Measurements from ENCODE around the gene SMAD5. TPM values are rescaled to one million over a fixed set of nuclear protein-coding genes. Genes with fewer than 3 reads are reported as not detected.
A peak's percentile ranks its signal among the peaks of the same experiment; 100 is the strongest.

SMAD5 gene
- total and polyA plus RNA-seq, 2 of the 8 experiments (the other 6 are each of a cell fraction or from before 2014, with no cell fraction given) = 30.2 to 60.5 TPM

- Histone ChIP-seq H3K79me2 (ENCODE audit: control insufficient read depth in 1 of 2, insufficient read depth in 2 of 2, low read length in 2 of 2) (no peaks in the 10 kb centered on the region), H3K4me3 (ENCODE audit: extremely low read depth in 1 of 4, insufficient read depth in 2 of 4, low read depth in 3 of 4, low read length in 4 of 4) (no peak overlapping the region), H2BK120ac (replicated peaks; ENCODE audit: low read depth, low read length) (no peak overlapping the region), H3K4me2 (ENCODE audit: insufficient read depth in 1 of 2, low read depth in 2 of 2, low read length in 2 of 2) (no peak overlapping the region), H3K14ac (ENCODE audit: insufficient read length) (no peak overlapping the region), H4K5ac (ENCODE audit: insufficient read length, low read depth, low read length) (no peak overlapping the region), H3K9me3 (ENCODE audit: insufficient read depth in 2 of 2, low read depth in 1 of 2, low read length in 1 of 2) (no peaks in the 10 kb centered on the region), H2BK20ac (ENCODE audit: low read length) (no peak overlapping the region), H3K4me1 (replicated peaks in 1 of 4; ENCODE audit: control insufficient read depth in 3 of 4, insufficient read depth in 4 of 4, low read length in 3 of 4) (no peaks in the 10 kb centered on the region), H4K91ac (replicated peaks; ENCODE audit: insufficient read length, low read length) (no peak overlapping the region), H3K4ac (replicated peaks; ENCODE audit: insufficient read length, low read depth, low read length) (no peak overlapping the region), H3K27ac (ENCODE audit: low read depth, low read length) (no peak overlapping the region), H3K18ac (ENCODE audit: extremely low read depth, low read length) (no peak overlapping the region), H2BK5ac (ENCODE audit: low read depth, low read length) (no peak overlapping the region), H2AK5ac (ENCODE audit: low read depth, low read length) (no peak overlapping the region), H3K23ac (ENCODE audit: insufficient read length) (no peak overlapping the region), H3K79me1 (ENCODE audit: low read depth, low read length) (no peaks in the 10 kb centered on the region), H3K9ac (replicated peaks in 1 of 4; ENCODE audit: extremely low read depth in 1 of 4, low read depth in 3 of 4, low read length in 3 of 4) (no peak overlapping the region; a peak in 1 of 7 replicates), H2BK12ac (ENCODE audit: low read depth, low read length) (no peak overlapping the region), H3K23me2 (ENCODE audit: low read depth, low read length) (no peaks in the 10 kb centered on the region), H2BK15ac (ENCODE audit: low read length) (no peak overlapping the region), H2AFZ (ENCODE audit: low read length) (no peak overlapping the region), H3K27me3 (replicated peaks in 1 of 4; ENCODE audit: control insufficient read depth in 3 of 4, extremely low read depth in 1 of 4, insufficient read depth in 3 of 4, low read length in 3 of 4) (no peaks in the 10 kb centered on the region), H4K8ac (ENCODE audit: extremely low read depth, insufficient read depth, low read length) (no peak overlapping the region), H3K36me3 (ENCODE audit: control insufficient read depth in 2 of 4, insufficient read depth in 4 of 4, low read length in 3 of 4) (no peaks in the 10 kb centered on the region), H3K56ac (replicated peaks; ENCODE audit: insufficient read length, low read depth, low read length) (no peak overlapping the region), H4K20me1 (replicated peaks in 1 of 2; ENCODE audit: control insufficient read depth in 1 of 2, insufficient read depth in 2 of 2, low read length in 2 of 2) (no peaks in the 10 kb centered on the region)
- WGBS, 2 experiments (ENCODE audit: extremely low coverage in 1 of 2, insufficient coverage in 1 of 2, insufficient read length in 1 of 2, insufficient replicate concordance in 2 of 2, low coverage in 1 of 2, low lambda C conversion rate in 2 of 2, missing lambda C conversion rate in 1 of 2) = 91% methylated on average over 16 of the region's 16 CpGs; no CpG with 5 or more reads in 1 of the 2 experiments
- DNase-seq (ENCODE audit: low read depth in 1 of 2, low spot score in 2 of 2) (peak in 1 of 2 experiments; percentile 32), FAIRE-seq (no peak)
- CTCF ChIA-PET (ENCODE audit: partially characterized antibody) = interaction anchor here (1.0 to 1.3 kb wide), 2 partner anchors 123 to 204 kb away, joined by 3 read pairs; no protein-coding TSS in a partner anchor
- POLR2A ChIA-PET (ENCODE audit: partially characterized antibody) = no interaction called here
- TF ChIP-seq RAD21 (IDR thresholded peaks at IDR 0.05 in 1 of 2, conservative IDR thresholded peaks at IDR 0.05 in 1 of 2; ENCODE audit: low read depth in 2 of 2, low read length in 2 of 2) (no peak), SP4 (IDR thresholded peaks at IDR 0.05; ENCODE audit: low read length) (no peak), NANOG (IDR thresholded peaks at IDR 0.05; ENCODE audit: insufficient read depth, low read depth, low read length, poor library complexity, severe bottlenecking) (no peak), EP300 (IDR thresholded peaks at IDR 0.05; ENCODE audit: borderline replicate concordance in 1 of 2, low read depth in 2 of 2, low read length in 2 of 2) (no peak), KDM4A (IDR thresholded peaks at IDR 0.05; ENCODE audit: low read depth, low read length, severe bottlenecking) (no peak), NRF1 (IDR thresholded peaks at IDR 0.05; ENCODE audit: low read depth, low read length) (no peak), SP1 (IDR thresholded peaks at IDR 0.05; ENCODE audit: low read depth, low read length) (no peak), FOSL1 (IDR thresholded peaks at IDR 0.05; ENCODE audit: insufficient read depth, low read depth, low read length) (no peak), ZNF274 (IDR thresholded peaks at IDR 0.05; ENCODE audit: borderline replicate concordance, extremely low read depth, low read length) (no peak), TCF12 (IDR thresholded peaks at IDR 0.05; ENCODE audit: low read depth, low read length) (no peak), TAF1 (IDR thresholded peaks at IDR 0.05; ENCODE audit: low read depth, low read length) (no peak), SUZ12 (IDR thresholded peaks at IDR 0.05; ENCODE audit: low read length) (no peak)
Observed at GRCh38 chr5:136087961-136088871, 44.4 kb upstream of the SMAD5 start.

All from H1 (cell line).